Epithelial cell of proximal tubule (primary cell): ENCODE measurements around the gene FSD2. TPM values are rescaled to one million over a fixed set of nuclear protein-coding genes. Genes with fewer than 3 reads are reported as not detected.
"Not testable (repeated sequence)": the region's sequence is repeated elsewhere in the genome, so short reads cannot be mapped to it uniquely, and the experiment has no call there.

ENCODE experiments used
- DNase-seq: peaks from one replicate; pipeline ENCODE4 v3.0.0-alpha.2; 2011; ENCODE audit warnings: low read depth
- H3K4me3 ChIP-seq: 2 replicates; pipeline ENCODE4 v1.5.1; 2011; ENCODE audit warnings: low read depth, mild to moderate bottlenecking, low read length
- CTCF ChIP-seq: conservative IDR thresholded peaks from 2 replicates; pipeline ENCODE4 v1.5.1; 2012; ENCODE audit warnings: low read depth, mild to moderate bottlenecking, low read length
- total RNA-seq: library from RNA; depleted of rRNA; stranded (reverse); fragments of >200 nt; gene quantifications from 2 replicates; pipeline ENCODE4 v1.2.3, GENCODE V29; 2015

FSD2 gene
- total RNA-seq, 1 donor from 2014 or later, result not detected

DNA sequence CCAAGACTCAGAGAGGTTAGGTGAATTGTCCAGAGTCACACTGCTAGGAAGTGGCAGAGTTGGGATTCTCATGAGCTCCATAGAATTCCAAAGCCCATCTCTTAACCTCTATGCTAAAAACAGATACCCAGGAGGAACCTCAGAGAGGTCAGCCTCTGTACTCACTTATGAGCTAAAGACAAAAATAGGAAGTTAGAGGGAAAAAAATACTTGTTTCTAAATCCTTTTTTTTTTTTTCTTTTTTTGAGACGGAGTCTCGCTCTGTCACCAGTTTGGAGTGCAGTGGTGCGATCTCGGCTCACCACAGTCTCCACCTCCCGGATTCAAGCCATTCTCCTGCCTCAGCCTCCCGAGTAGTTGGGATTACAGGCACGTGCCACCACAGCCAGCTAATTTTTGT is 31.4 kb downstream of the FSD2 start:
- no peak for DNase-seq
- no peak for TF ChIP-seq CTCF
- H3K4me3 ChIP-seq, result no peak overlapping the region

DNA sequence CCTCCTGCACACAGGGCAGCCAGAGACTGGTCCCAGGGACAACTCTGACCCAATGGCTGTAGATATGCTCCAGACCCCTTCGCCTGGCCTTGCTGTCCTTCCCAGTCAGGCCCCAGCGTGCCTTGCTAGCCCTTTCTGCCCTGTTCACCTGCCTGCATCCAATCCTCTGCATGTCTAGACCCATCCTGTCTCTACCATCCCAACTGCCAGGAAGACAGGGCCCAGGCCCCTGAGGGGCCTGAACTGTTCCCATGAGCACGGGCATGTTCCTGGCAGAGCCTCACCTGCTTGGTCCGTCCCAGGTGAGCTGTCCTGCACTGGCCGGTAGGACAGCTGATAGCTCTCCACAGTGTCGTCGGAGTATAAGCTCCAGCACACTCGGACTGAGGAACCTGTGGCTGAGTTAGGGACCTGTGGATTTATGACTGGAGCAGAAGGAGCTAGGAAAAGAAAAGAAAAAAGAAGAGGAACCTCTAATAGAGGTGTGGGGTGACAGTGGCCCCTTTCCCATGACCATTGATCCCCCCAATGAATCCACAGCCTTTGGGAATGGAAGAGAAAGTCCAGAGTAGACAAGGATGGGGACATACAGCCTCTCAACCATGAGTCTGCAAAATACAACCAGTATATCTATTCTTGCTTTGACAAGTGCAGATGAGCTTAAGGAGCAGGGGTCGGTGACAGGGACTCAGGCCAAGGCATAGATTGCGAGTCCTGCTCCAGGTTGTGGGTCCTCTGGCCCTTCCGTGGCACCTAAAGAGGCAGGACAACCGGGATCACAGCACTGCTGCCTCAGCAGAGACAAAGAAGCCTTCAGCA is 33.9 kb downstream of the FSD2 start:
- no peak overlapping the region for H3K4me3 ChIP-seq
- DNase-seq, result no peak

GRCh38 chr15:82768414-82769054 is 37.3 kb downstream of the FSD2 start:
- peak; percentile 50 for DNase-seq
- TF ChIP-seq CTCF, result no peak
- no peak overlapping the region for H3K4me3 ChIP-seq

More for the DNA sequence above, 33.9 kb downstream of the FSD2 start:
- no peak for TF ChIP-seq CTCF

DNA sequence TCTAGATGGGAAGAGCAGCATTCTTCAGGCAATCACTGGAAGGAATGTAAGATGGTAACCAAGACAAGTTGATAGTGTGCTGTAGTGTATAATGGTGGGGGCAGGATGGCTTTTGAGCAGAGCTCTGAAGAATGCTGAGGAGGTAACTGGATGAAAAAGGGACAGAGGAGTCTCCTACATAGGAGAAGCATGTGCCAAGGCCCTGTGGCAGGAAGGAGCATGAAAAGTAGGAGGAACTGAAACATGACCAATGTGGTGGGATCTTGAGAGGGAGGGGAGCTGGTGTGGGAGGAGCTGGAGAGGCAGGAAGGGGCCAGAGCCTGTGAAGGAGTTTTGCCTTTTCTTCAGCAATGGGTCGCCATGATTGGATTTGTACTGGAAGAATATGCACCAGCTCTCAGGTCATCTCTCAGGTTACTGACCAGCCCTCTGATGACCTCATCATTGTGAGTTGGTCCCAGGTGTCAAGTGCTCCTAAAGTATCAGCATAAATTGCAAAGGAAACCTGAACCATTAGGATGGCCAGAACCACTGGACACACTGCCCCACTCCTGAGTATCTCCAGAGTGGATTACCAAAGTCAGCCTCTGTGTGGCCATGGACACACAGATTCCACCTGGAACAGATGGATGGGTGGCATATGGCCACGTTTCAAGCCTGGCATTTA is 38.6 kb downstream of the FSD2 start:
- TF ChIP-seq CTCF, result no peak
- DNase-seq, result no peak
- no peak overlapping the region for H3K4me3 ChIP-seq

GRCh38 chr15:82766201-82766600 is 39.7 kb downstream of the FSD2 start:
- not testable (repeated sequence) for H3K4me3 ChIP-seq, DNase-seq

DNA sequence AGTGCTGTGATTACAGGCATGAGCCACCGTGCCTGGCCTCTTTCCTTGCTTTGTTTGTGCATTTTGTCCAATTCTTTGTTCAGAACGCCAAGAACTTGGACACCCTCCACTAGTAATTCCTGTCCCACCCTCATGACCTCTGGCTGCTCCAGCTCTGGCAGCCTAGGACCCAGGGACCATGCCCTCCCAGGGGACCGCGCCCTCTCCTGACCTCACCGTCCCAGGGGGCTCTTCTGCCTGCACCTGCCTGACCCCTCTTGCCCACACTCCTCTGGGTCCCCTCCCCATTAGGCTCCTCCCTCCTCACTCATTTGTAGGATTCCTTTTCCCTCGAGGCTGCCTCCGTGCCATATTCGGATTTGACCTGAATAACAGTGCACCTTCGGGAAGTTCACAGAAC is 41.1 kb downstream of the FSD2 start:
- no peak for TF ChIP-seq CTCF
- no peak for DNase-seq
- H3K4me3 ChIP-seq, result no peak overlapping the region

DNA sequence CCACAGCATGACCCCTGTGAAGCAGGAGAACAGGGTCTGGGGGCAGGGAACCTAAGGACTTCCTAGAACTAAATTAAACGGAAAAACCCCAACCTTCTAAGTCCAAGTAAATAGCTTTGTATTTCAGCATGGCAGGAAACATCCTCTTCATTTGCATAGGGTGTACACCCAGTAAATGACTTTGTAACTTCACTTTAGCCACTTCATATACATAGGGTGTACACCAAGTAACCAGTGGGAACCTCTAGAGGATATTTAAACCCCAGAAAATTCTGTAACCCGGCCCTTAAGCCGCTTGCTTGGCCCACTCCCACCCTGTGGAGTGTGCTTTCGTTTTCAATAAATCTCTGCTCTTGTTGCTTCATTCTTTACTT is 41.8 kb downstream of the FSD2 start:
- DNase-seq, result no peak
- TF ChIP-seq CTCF, result no peak

More for the DNA sequence above, 41.8 kb downstream of the FSD2 start:
- no peak overlapping the region for H3K4me3 ChIP-seq
